Suprapubic skin (tissue), 4 donors: Measurements from ENCODE around the gene CBLL1. TPM values are rescaled to one million over a fixed set of nuclear protein-coding genes. Genes with fewer than 3 reads are reported as not detected.

Experiments
- DNase-seq, 2 donors: peaks; one replicate each; pipeline ENCODE4 v3.0.0-alpha.2; 2019; ENCODE audit warnings: low spot score in 2 of 2
- H3K27ac ChIP-seq: fragments of 200-600 bp; sonication (generic); one replicate; pipeline ENCODE4 v1.5.1; 2019
- H3K27me3 ChIP-seq: fragments of 200-600 bp; sonication (generic); one replicate; pipeline ENCODE4 v1.5.1; 2019
- H3K36me3 ChIP-seq: fragments of 200-600 bp; sonication (generic); one replicate; pipeline ENCODE4 v1.5.1; 2019
- H3K4me1 ChIP-seq: fragments of 200-600 bp; sonication (generic); one replicate; pipeline ENCODE4 v1.5.1; 2019
- H3K4me3 ChIP-seq: fragments of 200-600 bp; sonication (generic); one replicate; pipeline ENCODE4 v1.5.1; 2019; ENCODE audit warnings: mild to moderate bottlenecking
- H3K9me3 ChIP-seq: fragments of 200-600 bp; sonication (generic); one replicate; pipeline ENCODE4 v1.5.1; 2019
- CTCF ChIP-seq, 2 donors: fragments of 200-600 bp in 1 of 2; fragments of 450-650 bp in 1 of 2; sonication (generic) in 1 of 2; IDR thresholded peaks; one replicate each; pipeline ENCODE4 v1.5.1; 2016 to 2019; ENCODE audit warnings: antibody characterized with exemption in 2 of 2, mild to moderate bottlenecking in 1 of 2, moderate library complexity in 1 of 2
- EP300 ChIP-seq: sonication (generic); formaldehyde crosslinking; IDR thresholded peaks from one replicate; pipeline ENCODE4 v1.6.1; 2017; ENCODE audit warnings: antibody characterized with exemption
- POLR2A ChIP-seq, 2 donors: fragments of 450-650 bp; IDR thresholded peaks; one replicate each; pipeline ENCODE4 v1.6.1; 2017; ENCODE audit warnings: antibody characterized with exemption in 2 of 2, mild to moderate bottlenecking in 2 of 2, moderate library complexity in 2 of 2
- POLR2AphosphoS5 ChIP-seq, 3 donors: sonication (generic); formaldehyde crosslinking; IDR thresholded peaks; one replicate each; pipeline ENCODE4 v1.6.1; 2017; ENCODE audit warnings: antibody characterized with exemption in 3 of 3
- WGBS: methylation state at CpG from one replicate; pipeline ENCODE4 v1.1.5; 2018; 5-methylcytosine and 5-hydroxymethylcytosine counted together
- total RNA-seq, 4 donors: library from RNA; depleted of rRNA; stranded (reverse); fragments of >200 nt; gene quantifications; one replicate each; pipeline ENCODE4 v1.1.0, GENCODE V29; 2016

Gene CBLL1
- total RNA-seq, 4 donors from 2014 or later: 47.4 to 63.0 (median 49.9) TPM

DNA sequence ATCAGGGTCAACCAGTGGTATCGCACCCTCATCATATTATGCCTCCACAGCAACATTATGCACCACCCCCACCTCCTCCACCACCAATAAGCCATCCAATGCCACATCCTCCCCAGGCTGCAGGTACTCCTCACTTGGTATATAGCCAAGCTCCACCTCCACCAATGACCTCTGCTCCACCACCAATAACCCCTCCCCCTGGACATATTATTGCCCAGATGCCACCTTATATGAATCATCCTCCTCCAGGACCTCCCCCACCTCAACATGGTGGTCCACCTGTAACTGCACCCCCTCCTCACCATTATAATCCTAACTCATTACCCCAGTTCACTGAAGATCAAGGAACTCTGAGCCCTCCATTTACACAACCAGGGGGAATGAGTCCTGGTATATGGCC is 14.7 kb downstream of the CBLL1 start:
- WGBS: 94% methylated on average over 1 of the region's 1 CpG
- peaks cover 56% of the 10 kb centered on the region for H3K36me3 ChIP-seq
- DNase-seq: no peak
- no peak overlapping the region for H3K4me3 ChIP-seq
- TF ChIP-seq POLR2A (IDR thresholded peaks at IDR 0.05): no peak
- TF ChIP-seq CTCF (IDR thresholded peaks at IDR 0.05): no peak
- H3K27ac ChIP-seq: no peak overlapping the region
- no peaks in the 10 kb centered on the region for H3K9me3 ChIP-seq
- H3K27me3 ChIP-seq: no peaks in the 10 kb centered on the region
- H3K4me1 ChIP-seq: no peaks in the 10 kb centered on the region

- no peaks in the 10 kb centered on the region for H3K27me3 ChIP-seq
- H3K27ac ChIP-seq: no peak overlapping the region
- H3K9me3 ChIP-seq: no peaks in the 10 kb centered on the region
- H3K4me1 ChIP-seq: peaks cover 8% of the 10 kb centered on the region
- H3K36me3 ChIP-seq: no peaks in the 10 kb centered on the region
- DNase-seq: no peak
- no peak overlapping the region for H3K4me3 ChIP-seq
- WGBS: 94% methylated on average over 2 of the region's 2 CpGs
- no peak for TF ChIP-seq CTCF (IDR thresholded peaks at IDR 0.05)
- TF ChIP-seq EP300: no peak
- no peak for TF ChIP-seq POLR2A (IDR thresholded peaks at IDR 0.05)
- TF ChIP-seq POLR2AphosphoS5 (IDR thresholded peaks at IDR 0.05): no peak
Observed at GRCh38 chr7:107767391-107767790, 23.4 kb downstream of the CBLL1 start.

GRCh38 chr7:107768263-107768662 is 24.3 kb downstream of the CBLL1 start:
- Histone ChIP-seq H3K27ac (no peak overlapping the region), H3K9me3 (no peaks in the 10 kb centered on the region), H3K36me3 (no peaks in the 10 kb centered on the region), H3K27me3 (no peaks in the 10 kb centered on the region), H3K4me3 (no peak overlapping the region), H3K4me1 (peaks cover 8% of the 10 kb centered on the region)
- no peak for DNase-seq
- WGBS: 42% methylated on average over 1 of the region's 1 CpG
- no peak for TF ChIP-seq POLR2AphosphoS5 (IDR thresholded peaks at IDR 0.05)
- TF ChIP-seq POLR2A (IDR thresholded peaks at IDR 0.05): no peak
- TF ChIP-seq CTCF (IDR thresholded peaks at IDR 0.05): no peak
- TF ChIP-seq EP300: no peak

- Histone ChIP-seq H3K27ac (no peak overlapping the region), H3K9me3 (no peaks in the 10 kb centered on the region), H3K4me3 (no peak overlapping the region), H3K4me1 (peaks cover 8% of the 10 kb centered on the region), H3K27me3 (no peaks in the 10 kb centered on the region), H3K36me3 (no peaks in the 10 kb centered on the region)
- TF ChIP-seq CTCF (IDR thresholded peaks at IDR 0.05) (no peak), POLR2A (IDR thresholded peaks at IDR 0.05) (no peak), POLR2AphosphoS5 (IDR thresholded peaks at IDR 0.05) (no peak), EP300 (no peak)
- no peak for DNase-seq
- WGBS: 55% methylated on average over 2 of the region's 2 CpGs
Observed at GRCh38 chr7:107773027-107773426, 29.1 kb downstream of the CBLL1 start.

DNA sequence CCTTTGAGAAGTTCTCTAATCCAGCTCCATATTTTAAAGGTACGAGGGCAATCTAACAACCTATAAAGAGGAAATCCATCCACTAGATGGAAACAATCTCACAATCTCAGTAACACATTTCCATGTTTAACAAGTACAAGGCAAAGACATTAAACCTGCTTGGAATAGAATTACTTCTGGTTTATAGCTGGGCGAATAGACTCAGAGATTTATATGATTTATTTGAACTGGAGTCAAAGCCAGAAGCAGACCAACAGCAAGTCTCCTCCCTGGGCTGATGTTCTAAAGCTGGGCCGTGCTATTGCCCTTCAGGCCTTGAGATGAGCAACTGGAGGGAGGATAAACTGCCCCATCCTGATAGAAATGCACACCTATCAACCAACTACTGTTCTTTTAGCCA is 33.8 kb downstream of the CBLL1 start:
- TF ChIP-seq CTCF (IDR thresholded peaks at IDR 0.05): no peak
- TF ChIP-seq POLR2AphosphoS5 (IDR thresholded peaks at IDR 0.05): no peak
- TF ChIP-seq EP300: no peak
- no peak for TF ChIP-seq POLR2A (IDR thresholded peaks at IDR 0.05)
- no peak overlapping the region for H3K27ac ChIP-seq
- no peak overlapping the region for H3K4me3 ChIP-seq
- DNase-seq: no peak
- H3K9me3 ChIP-seq: no peaks in the 10 kb centered on the region
- H3K27me3 ChIP-seq: no peaks in the 10 kb centered on the region
- no peaks in the 10 kb centered on the region for H3K36me3 ChIP-seq
- 71% methylated on average over 3 of the region's 3 CpGs for WGBS
- no peaks in the 10 kb centered on the region for H3K4me1 ChIP-seq
